Heart right ventricle (tissue), 16 donors: ENCODE data around the gene CDC20. TPM values are rescaled to one million over a fixed set of nuclear protein-coding genes. Genes with fewer than 3 reads are reported as not detected.

Source experiments
- ATAC-seq, 8 donors: fragments of 200-7000 bp; cut with Tn5 transposase; one replicate each; pipeline ENCODE4 v1.9.1; 2020; ENCODE audit warnings: mild to moderate bottlenecking in 8 of 8, moderate library complexity in 8 of 8, moderate number of reproducible peaks in 1 of 8
- DNase-seq, 2 donors: peaks; one replicate each; pipeline ENCODE4 v3.0.0-alpha.2; 2020
- H3K27ac ChIP-seq, 10 donors: fragments of 200-600 bp; sonication (generic) in 2 of 10; one replicate each; pipeline versions ENCODE4 v1.5.0 to v1.8.0; 2020 to 2022; ENCODE audit warnings: mild to moderate bottlenecking in 3 of 10
- H3K27me3 ChIP-seq, 7 donors: fragments of 200-600 bp; one replicate each; pipeline ENCODE4 v1.8.0; 2021 to 2022; ENCODE audit warnings: mild to moderate bottlenecking in 2 of 7
- H3K36me3 ChIP-seq, 9 donors: fragments of 200-600 bp; sonication (generic) in 1 of 9; one replicate each; pipeline versions ENCODE4 v1.5.0 to v1.8.0; 2020 to 2022; ENCODE audit warnings: mild to moderate bottlenecking in 2 of 9
- H3K4me1 ChIP-seq, 9 donors: fragments of 200-600 bp; sonication (generic) in 1 of 9; one replicate each; pipeline versions ENCODE4 v1.5.0 to v1.8.0; 2020 to 2022; ENCODE audit warnings: mild to moderate bottlenecking in 4 of 9
- H3K4me3 ChIP-seq, 10 donors: fragments of 200-600 bp; sonication (generic) in 2 of 10; one replicate each; pipeline versions ENCODE4 v1.5.0 to v1.8.0; 2020 to 2022; ENCODE audit warnings: mild to moderate bottlenecking in 7 of 10, moderate library complexity in 2 of 10
- H3K9me3 ChIP-seq, 11 donors: fragments of 200-600 bp in 10 of 11; sonication (generic) in 2 of 11; one replicate each; pipeline versions ENCODE4 v1.5.0 to v1.8.0; 2013 to 2022; ENCODE audit warnings: mild to moderate bottlenecking in 2 of 11, control low read depth in 1 of 11, moderate library complexity in 1 of 11
- CTCF ChIP-seq, 9 donors: fragments of 200-600 bp; sonication (generic) in 2 of 9; IDR thresholded peaks; one replicate each; pipeline versions ENCODE4 v1.5.0 to v1.8.0; 2021 to 2022; ENCODE audit warnings: antibody characterized with exemption in 9 of 9, mild to moderate bottlenecking in 5 of 9, moderate library complexity in 1 of 9
- WGBS, 2 donors: extraction: QIAGEN DNeasy Blood & Tissue Kit; methylation state at CpG; one replicate each; pipeline ENCODE4 v1.1.7; 2013; ENCODE audit warnings: inconsistent platforms in 1 of 2; 5-methylcytosine and 5-hydroxymethylcytosine counted together
- intact Hi-C, 10 donors: fragments of 100-400 bp; cut with DNase I; formaldehyde crosslinking; loops; one replicate each; pipeline versions ENCODE4 v1.11.1 to v1.14.2; 2022
- polyA plus RNA-seq, 2 donors: library from polyadenylated mRNA; stranded (reverse); fragments of 200-250 nt; gene quantifications; one replicate each; pipeline ENCODE4 v1.2.3, GENCODE V29; 2013
- total RNA-seq, 10 donors: library from RNA; stranded (reverse); fragmentation: NEBNext Ultra II Directional in 3 of 10; extraction: Animal tissue kit (Norgen Biotek cat#: 25700) in 3 of 10; gene quantifications; one replicate each; pipeline versions ENCODE4 v1.2.1 to v1.2.4, GENCODE V29; 2021 to 2023
- donor health status: Arrhythmogenic right ventricular cardiomyopathy.
- donor health status: ischemic (EF 13 %, LVEDD 7.1; RV severe dilation, severe dysfunction).
- donor health status: healthy with polysubstance abuse.
- donor health status: DM: no; HTN: yes; CAD: no.
- donor health status: DM: no; HTN: no; CAD: no.
- donor health status: ischemic (EF 25% LVEDD 6.9; RV normal size, moderate dysfunction).
- donor health status: ischemic (EF 25% LVEDD 5.7; RV mildly dilated, moderate dysfunction).
- donor health status: healthy.
- donor health status: DM: yes; HTN: yes; CAD: no.
- donor health status: Ischemic cardiomyopathy.
- donor health status: ischemic (EF 35%, LVEDD 5.7; RV mildly dilated, moderate dysfunction).
- donor health status: nonischemic (EF 11% LVEDD 7.7; RV severe dilation, severe dysfunction).
- donor health status: DM: yes; HTN: yes; CAD: no.
- donor health status: PGD.
- donor health status: ischemic (EF 29% LVEDD 5.4; RV normal size, mild dysfunction).
- donor health status: nonischemic (EF 23%, LVEDD 6.1; RV moderate dilation, normal function).

Gene CDC20
- total and polyA plus RNA-seq, 12 donors, result 0.15 to 9.6 (median 1.4) TPM

- Histone ChIP-seq H3K4me3 (no peak overlapping the region), H3K9me3 (peaks cover 0 to 16% (median 7%) of the 10 kb centered on the region in 11 donors), H3K4me1 (peaks cover 9 to 23% (median 17%) of the 10 kb centered on the region in 9 donors), H3K27ac (no peak overlapping the region), H3K27me3 (no peaks in the 10 kb centered on the region), H3K36me3 (no peaks in the 10 kb centered on the region)
- intact Hi-C loops, result no loop called here
- no peak for TF ChIP-seq CTCF (IDR thresholded peaks at IDR 0.05)
- ATAC-seq (no peak), DNase-seq (no peak)
- 89 to 90% methylated on average over 5 of the region's 5 CpGs for WGBS, 2 donors
These were observed 27.1 kb upstream of the CDC20 start for GRCh38 chr1:43331688-43332087.

DNA sequence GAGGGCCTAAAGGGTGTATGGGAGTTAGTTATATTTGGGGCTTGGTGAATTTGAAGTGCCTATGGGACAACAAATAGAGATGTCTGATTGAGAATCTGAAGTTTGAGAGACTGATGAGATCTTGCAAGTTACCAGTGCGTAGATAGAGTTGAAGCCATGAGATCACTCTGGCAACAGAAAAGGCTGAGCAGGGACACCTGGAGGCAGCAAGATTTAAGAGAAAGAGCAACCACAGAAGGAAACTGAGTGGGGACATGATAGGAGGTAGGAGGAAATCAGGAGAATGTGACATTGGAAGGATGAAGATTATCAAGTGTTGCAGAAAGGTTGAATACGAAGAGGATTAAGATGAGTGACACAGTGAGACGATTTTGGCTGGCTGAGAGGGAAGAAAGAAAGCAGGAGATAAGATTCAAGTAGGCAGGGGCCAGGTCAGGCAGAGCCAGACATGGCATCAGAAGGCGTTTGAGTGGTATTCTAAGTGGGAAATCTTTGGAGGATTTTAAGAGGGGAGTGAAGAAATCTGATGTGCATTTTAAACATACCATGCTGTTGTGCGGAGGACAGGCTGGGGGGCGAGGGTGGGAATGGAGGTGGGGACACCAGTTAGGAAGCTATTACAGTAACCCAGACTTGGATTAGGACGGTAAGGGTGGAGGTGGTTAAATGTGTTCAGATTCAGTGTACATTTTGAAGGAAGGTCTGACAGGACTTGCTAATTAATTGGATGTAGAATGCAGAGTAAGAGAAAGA is 24.2 kb upstream of the CDC20 start:
- ATAC-seq (no peak), DNase-seq (no peak)
- Histone ChIP-seq H3K4me1 (peaks cover 7 to 17% (median 14%) of the 10 kb centered on the region in 9 donors), H3K4me3 (no peak overlapping the region), H3K27ac (no peak overlapping the region), H3K27me3 (no peaks in the 10 kb centered on the region), H3K9me3 (no peaks in the 10 kb centered on the region), H3K36me3 (no peaks in the 10 kb centered on the region)
- WGBS, 2 donors, result 52 to 63% methylated on average over 7 of the region's 7 CpGs
- peak in 2 of 9 donors; percentile 8 to 12 for TF ChIP-seq CTCF (IDR thresholded peaks at IDR 0.05)
- intact Hi-C loops, result no loop called here

- Histone ChIP-seq H3K27me3 (no peaks in the 10 kb centered on the region), H3K4me1 (peaks cover 0 to 5% (median 0%) of the 10 kb centered on the region in 9 donors), H3K36me3 (no peaks in the 10 kb centered on the region), H3K27ac (no peak within 1 kb of the TSS), H3K9me3 (no peaks in the 10 kb centered on the region), H3K4me3 (no peak within 1 kb of the TSS)
- ATAC-seq (peak in 2 of 8 donors; percentile 8 to 29), DNase-seq (no peak)
- intact Hi-C loops, result no loop called here
- WGBS, 2 donors, result 61 to 66% methylated on average over 3 of the region's 3 CpGs
- no peak for TF ChIP-seq CTCF (IDR thresholded peaks at IDR 0.05)
These were observed 21.2 kb upstream of the CDC20 start, which contains the start of gene MPL for GRCh38 chr1:43337588-43337987. Gene MPL, plus strand, starts transcription at chr1:43337818. Its CDS starts 31 bp downstream, at chr1:43337849.

GRCh38 chr1:43338001-43338400 is 20.8 kb upstream of the CDC20 start:
- Histone ChIP-seq H3K4me1 (peaks cover 0 to 5% (median 0%) of the 10 kb centered on the region in 9 donors), H3K27ac (no peak overlapping the region), H3K9me3 (no peaks in the 10 kb centered on the region), H3K36me3 (no peaks in the 10 kb centered on the region), H3K27me3 (no peaks in the 10 kb centered on the region), H3K4me3 (no peak overlapping the region)
- ATAC-seq, result no peak
- TF ChIP-seq CTCF (IDR thresholded peaks at IDR 0.05), result no peak
- 86 to 89% methylated on average over 5 of the region's 5 CpGs for WGBS, 2 donors
- intact Hi-C loops, result no loop called here
- no peak for DNase-seq
